Anterior cingulate cortex (tissue), 58 donors: ENCODE results near the gene RPL28.
"Not testable (repeated sequence)": the region's sequence is repeated elsewhere in the genome, so short reads cannot be mapped to it uniquely, and the experiment has no call there.

ENCODE experiments used
- DNase-seq, 58 donors: peaks; one replicate each; lab custom pipeline; 2025; lab: John Stamatoyannopoulos, UW

Gene RPL28

DNA sequence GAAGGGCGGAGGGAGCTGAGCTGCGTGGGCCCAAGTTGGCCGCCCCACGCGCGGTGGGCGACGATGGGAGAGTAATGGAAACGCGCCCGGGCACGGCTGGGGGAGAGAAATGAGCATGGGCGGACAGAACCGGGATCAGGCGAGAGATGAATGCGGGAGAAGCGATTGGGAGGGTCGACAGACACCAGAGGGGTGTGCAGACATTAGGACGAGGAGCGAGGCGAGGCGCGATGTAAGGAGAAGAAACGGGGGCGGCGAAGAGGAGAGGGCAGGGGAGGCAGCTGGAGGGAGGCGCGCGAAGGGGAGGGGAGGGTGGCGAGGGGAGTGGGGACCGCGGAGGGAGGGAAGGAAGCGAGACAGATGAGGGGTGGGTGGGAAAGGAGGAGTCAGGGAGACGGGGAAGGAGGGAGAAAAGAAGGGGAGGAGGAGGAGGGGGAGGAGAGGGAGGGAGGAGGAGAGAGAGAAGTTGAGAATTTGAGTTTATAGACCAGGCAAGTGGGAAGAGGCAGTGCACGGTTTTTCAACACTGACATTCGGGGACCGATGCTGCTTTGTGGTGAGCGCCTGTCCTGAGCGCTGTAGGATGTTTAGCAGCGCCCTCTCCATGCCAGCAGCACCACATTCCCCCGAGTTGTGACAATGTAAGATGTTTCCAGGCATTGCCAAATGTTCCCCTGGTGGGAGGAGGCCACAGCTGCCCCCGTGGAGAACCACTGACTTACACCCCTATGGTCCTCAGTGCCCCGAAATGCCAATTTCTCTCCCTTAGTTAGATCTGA, 57.5 kb downstream of the RPL28 start, which contains the start of gene SHISA7:
SHISA7 (minus strand) TSS at position 256 of the 779 bp plus-strand sequence. CDS start 437 bp downstream, outside the sequence.
- peak in 38 of 58 donors; percentile 21 to 71 (median 44) for DNase-seq

GRCh38 chr19:55443824-55444480, 58.2 kb downstream of the RPL28 start:
- peak in 1 of 58 donors; percentile 43 for DNase-seq

DNA sequence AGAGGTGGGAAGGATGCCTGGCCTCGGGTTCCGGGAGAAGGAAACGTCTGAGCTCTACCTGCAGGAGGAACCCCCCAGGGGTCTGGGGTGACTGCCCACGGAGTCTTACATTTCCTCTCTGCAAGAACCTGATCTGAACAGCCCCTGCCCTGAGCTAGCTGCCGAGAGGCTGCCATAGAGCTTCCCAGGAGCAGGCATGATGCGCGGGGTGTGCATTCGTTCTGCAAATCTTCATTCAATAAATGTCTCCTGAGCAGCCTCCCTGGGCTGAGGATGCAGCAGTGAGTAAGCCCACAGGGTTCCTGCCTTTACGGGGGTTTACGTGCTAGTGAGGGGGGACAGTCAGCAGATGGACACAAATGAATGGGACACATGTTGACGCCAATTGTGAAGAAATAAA, 58.9 kb downstream of the RPL28 start:
- peak in 5 of 58 donors; percentile 12 to 20 (median 15) for DNase-seq

- no peak for DNase-seq
Measured at GRCh38 chr19:55446060-55446459, 60.3 kb downstream of the RPL28 start.

- peak in 54 of 58 donors; percentile 14 to 90 (median 74) for DNase-seq
Measured at GRCh38 chr19:55447421-55448174, 61.9 kb downstream of the RPL28 start.

GRCh38 chr19:55448175-55448490, 62.4 kb downstream of the RPL28 start:
- DNase-seq = not testable (repeated sequence)

GRCh38 chr19:55449469-55449868, 63.7 kb downstream of the RPL28 start:
- DNase-seq = peak in 1 of 58 donors; percentile 10

DNA sequence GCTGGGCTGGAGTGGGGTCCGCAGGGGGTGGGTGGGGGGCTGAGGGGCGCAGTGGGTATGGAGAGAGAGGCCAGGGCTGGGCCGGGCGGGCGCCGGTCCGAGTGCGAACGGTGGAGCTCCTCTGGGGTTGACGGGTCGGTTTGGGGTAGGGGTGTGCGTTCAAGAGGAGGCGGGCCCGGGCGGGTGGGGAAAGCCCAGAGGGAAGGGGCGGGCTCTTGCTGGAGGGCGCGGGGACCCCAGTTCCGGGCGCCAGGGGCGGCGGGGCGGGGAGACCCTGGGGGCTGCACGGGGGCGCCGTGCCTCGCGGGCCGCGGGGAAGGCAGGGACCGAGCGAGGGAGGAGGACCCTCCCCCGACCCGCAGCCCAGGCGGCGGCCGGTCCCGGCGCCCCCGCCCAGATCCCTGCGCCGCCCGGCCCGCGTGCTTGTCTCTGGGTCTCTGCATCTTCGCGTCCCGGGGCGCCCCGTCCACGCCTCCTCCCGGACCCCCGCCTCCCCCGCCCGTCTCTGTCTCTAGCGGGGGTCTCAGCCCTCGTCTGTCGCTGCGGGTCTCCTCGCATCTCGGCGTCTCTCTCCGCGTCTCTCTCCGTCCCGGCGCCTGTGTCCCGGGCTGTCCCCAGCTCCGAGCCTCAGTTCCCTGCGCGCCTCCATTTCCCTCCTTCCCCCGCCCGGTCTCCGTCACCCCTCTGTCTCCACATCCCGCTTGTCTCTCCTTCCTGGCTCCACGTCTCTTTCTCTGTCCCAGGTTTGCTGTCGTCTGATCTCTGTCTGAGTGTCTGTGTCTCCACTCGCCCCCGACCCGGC, 65.6 kb downstream of the RPL28 start:
- DNase-seq = peak in 8 of 58 donors; percentile 18 to 73 (median 48)

DNA sequence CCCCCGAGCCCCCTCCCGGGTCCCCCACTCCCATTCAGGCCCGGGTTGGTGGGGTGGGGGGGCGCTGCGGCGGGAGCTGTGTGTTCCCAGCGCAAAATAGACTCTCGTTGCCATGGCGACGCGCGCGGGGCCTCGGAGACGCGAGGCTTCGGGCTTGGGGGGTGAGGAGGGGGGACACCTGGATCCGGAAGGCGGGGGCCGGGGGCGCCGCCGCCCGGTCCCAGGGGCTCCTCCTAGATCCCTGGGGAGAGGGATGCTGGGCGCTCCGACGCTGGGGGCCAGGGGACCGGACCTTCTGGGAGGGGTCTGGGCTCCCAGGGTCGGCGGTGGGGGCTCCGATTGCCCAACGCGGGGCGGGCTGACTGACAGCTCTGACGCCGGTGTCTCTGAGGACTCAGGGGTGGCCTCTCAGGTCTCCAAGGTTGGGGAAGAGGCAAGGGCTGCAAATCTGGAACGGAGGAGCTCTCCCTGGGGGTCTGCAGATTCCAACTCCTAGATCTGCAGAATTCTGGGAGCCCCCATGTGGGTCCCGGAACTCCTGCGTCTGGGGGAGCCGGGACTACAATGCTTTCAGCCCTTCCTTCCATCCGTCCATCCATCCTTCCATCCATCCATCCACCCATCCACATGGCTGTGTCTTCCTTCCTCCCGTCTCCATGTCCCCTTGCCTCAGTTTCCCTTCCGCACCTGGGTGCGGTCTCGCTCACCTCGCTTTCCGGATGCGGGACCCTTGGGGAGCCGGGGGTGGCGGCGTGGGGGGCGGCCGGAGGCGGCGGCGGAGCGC, 66.4 kb downstream of the RPL28 start:
- DNase-seq = peak in 51 of 58 donors; percentile 14 to 75 (median 45)
